Loucy (cell line): ENCODE data around the gene TMTC4.
"Not testable (repeated sequence)": the region's sequence is repeated elsewhere in the genome, so short reads cannot be mapped to it uniquely, and the experiment has no call there.

Experiments
- H2AFZ ChIP-seq: fragments of 200-600 bp; sonication (generic); 2 replicates; pipeline ENCODE4 v1.6.0; 2016; ENCODE audit warnings: antibody characterized with exemption, mild to moderate bottlenecking, low read length, moderate library complexity
- H3F3A ChIP-seq: fragments of 200-600 bp; 2 replicates; pipeline ENCODE4 v1.6.0; 2016; ENCODE audit warnings: antibody characterized with exemption, low read depth, mild to moderate bottlenecking
- H3K27me3 ChIP-seq: fragments of 200-600 bp; sonication (generic); 2 replicates; pipeline ENCODE4 v1.6.1; 2014; ENCODE audit warnings: low read length, mild to moderate bottlenecking; ENCODE audit not compliant: insufficient read depth, poor library complexity, severe bottlenecking
- H3K36me3 ChIP-seq: fragments of 200-600 bp; sonication (generic); 2 replicates; pipeline ENCODE4 v1.6.1; 2016; ENCODE audit warnings: low read length; ENCODE audit not compliant: insufficient read depth
- H3K4me1 ChIP-seq: fragments of 200-600 bp; sonication (generic); 2 replicates; pipeline ENCODE4 v1.5.1; 2014; ENCODE audit warnings: low read length, mild to moderate bottlenecking; ENCODE audit not compliant: insufficient read depth, poor library complexity, severe bottlenecking
- H3K4me2 ChIP-seq: fragments of 200-600 bp; sonication (generic); 2 replicates; pipeline ENCODE4 v1.6.0; 2014; ENCODE audit warnings: antibody characterized with exemption, low read length, low read depth, mild to moderate bottlenecking; ENCODE audit not compliant: poor library complexity, severe bottlenecking
- H3K4me3 ChIP-seq: fragments of 200-600 bp; sonication (generic); 2 replicates; pipeline ENCODE4 v1.5.1; 2014; ENCODE audit warnings: low read length, mild to moderate bottlenecking, mixed read lengths; ENCODE audit not compliant: poor library complexity, severe bottlenecking
- H3K79me2 ChIP-seq: fragments of 200-600 bp; sonication (generic); 2 replicates; pipeline ENCODE4 v1.6.1; 2014; ENCODE audit warnings: low read length; ENCODE audit not compliant: insufficient read depth
- H3K9ac ChIP-seq: fragments of 200-600 bp; sonication (generic); 2 replicates; pipeline ENCODE4 v1.6.0; 2014; ENCODE audit warnings: mild to moderate bottlenecking, low read depth, low read length, moderate library complexity; ENCODE audit not compliant: poor library complexity, severe bottlenecking
- H3K9me2 ChIP-seq: fragments of 200-600 bp; sonication (generic); replicated peaks from 2 replicates; pipeline ENCODE4 v1.6.1; 2016; ENCODE audit warnings: low read depth, low read length, mixed read lengths
- H3K9me3 ChIP-seq: fragments of 200-600 bp; sonication (generic); 2 replicates; pipeline ENCODE4 v1.6.1; 2014; ENCODE audit warnings: mild to moderate bottlenecking, antibody characterized with exemption, low read length, low read depth; ENCODE audit not compliant: insufficient read depth
- H4K20me1 ChIP-seq: fragments of 200-600 bp; sonication (generic); 2 replicates; pipeline ENCODE4 v1.6.0; 2014; ENCODE audit warnings: antibody characterized with exemption, low read length, mild to moderate bottlenecking; ENCODE audit not compliant: insufficient read depth, poor library complexity, severe bottlenecking
- CTCF ChIP-seq: fragments of 200-600 bp; sonication (generic); conservative IDR thresholded peaks from 2 replicates; pipeline ENCODE4 v1.5.1; 2014; ENCODE audit warnings: mild to moderate bottlenecking, antibody characterized with exemption, low read length
- EZH2phosphoT487 ChIP-seq: fragments of 200-600 bp; IDR thresholded peaks from 2 replicates; pipeline ENCODE4 v1.6.1; 2018; ENCODE audit warnings: antibody characterized with exemption, mild to moderate bottlenecking, moderate library complexity, borderline replicate concordance

Gene TMTC4

GRCh38 chr13:100707818-100708740, 33.5 kb upstream of the TMTC4 start:
- no peak for TF ChIP-seq CTCF
- TF ChIP-seq EZH2phosphoT487 = no peak
- Histone ChIP-seq H3K27me3 (no peaks in the 10 kb centered on the region), H3K4me3 (no peak overlapping the region), H3K4me1 (no peaks in the 10 kb centered on the region), H3K36me3 (no peaks in the 10 kb centered on the region), H3K4me2 (no peak overlapping the region), H2AFZ (no peak overlapping the region), H3K79me2 (no peaks in the 10 kb centered on the region), H4K20me1 (no peaks in the 10 kb centered on the region), H3F3A (no peaks in the 10 kb centered on the region), H3K9me3 (no peaks in the 10 kb centered on the region), H3K9me2 (no peaks in the 10 kb centered on the region), H3K9ac (no peak overlapping the region)

- H3K4me3 ChIP-seq, H3K36me3 ChIP-seq, H3K9me2 ChIP-seq, H3F3A ChIP-seq, H3K9me3 ChIP-seq, H3K4me1 ChIP-seq, H3K27me3 ChIP-seq, H2AFZ ChIP-seq, H3K4me2 ChIP-seq, H4K20me1 ChIP-seq, H3K9ac ChIP-seq, H3K79me2 ChIP-seq: not testable (repeated sequence)
These were observed 23.7 kb upstream of the TMTC4 start for GRCh38 chr13:100698331-100698730.

- Histone ChIP-seq H3K36me3 (no peaks in the 10 kb centered on the region), H3K79me2 (no peaks in the 10 kb centered on the region), H3K4me2 (no peak overlapping the region), H4K20me1 (no peaks in the 10 kb centered on the region), H3K9me2 (no peaks in the 10 kb centered on the region), H3K9me3 (no peaks in the 10 kb centered on the region; the same call in 1 of the 2 replicates), H3K9ac (no peak overlapping the region), H2AFZ (0 out of 2 replicates have a peak overlapping the region, but pooled peaks have one; percentile 71), H3K27me3 (no peaks in the 10 kb centered on the region), H3K4me3 (no peak overlapping the region), H3F3A (no peaks in the 10 kb centered on the region), H3K4me1 (no peaks in the 10 kb centered on the region)
- TF ChIP-seq EZH2phosphoT487 = no peak
These were observed 20.8 kb upstream of the TMTC4 start for GRCh38 chr13:100695509-100695773.

GRCh38 chr13:100694722-100695508, 20.3 kb upstream of the TMTC4 start:
- Histone ChIP-seq H4K20me1 (no peaks in the 10 kb centered on the region), H3K4me1 (no peaks in the 10 kb centered on the region), H3K4me2 (no peak overlapping the region), H3K9ac (no peak overlapping the region), H3K79me2 (no peaks in the 10 kb centered on the region), H2AFZ (0 out of 2 replicates have a peak overlapping the region, but pooled peaks have one; percentile 71), H3K9me2 (no peaks in the 10 kb centered on the region), H3K4me3 (no peak overlapping the region), H3F3A (no peaks in the 10 kb centered on the region), H3K27me3 (no peaks in the 10 kb centered on the region), H3K36me3 (no peaks in the 10 kb centered on the region), H3K9me3 (no peaks in the 10 kb centered on the region; the same call in 1 of the 2 replicates)
- TF ChIP-seq EZH2phosphoT487 (no peak), CTCF (peak; percentile 60)
